ENCODE measurements around the gene ZBTB7C.

- TF ChIP-seq POLR2A (IDR thresholded peaks at IDR 0.05; ENCODE audit: low read depth, low read length) (no peak), POLR2AphosphoS5 (IDR thresholded peaks at IDR 0.05; ENCODE audit: low read depth, low read length) (no peak), TAF1 (IDR thresholded peaks at IDR 0.05; ENCODE audit: low read depth, low read length) (no peak), SPI1 (IDR thresholded peaks at IDR 0.05; ENCODE audit: low read depth, low read length) (no peak)
Measured at GRCh38 chr18:48172226-48173006, 236.8 kb downstream of the ZBTB7C start.

Data from GM12891 (cell line).